HG03432 (cell line): ENCODE data around the gene SPDYE3.
"Not testable (repeated sequence)": the region's sequence is repeated elsewhere in the genome, so short reads cannot be mapped to it uniquely, and the experiment has no call there.

Experiments used
- ATAC-seq: cut with Tn5 transposase; IDR thresholded peaks from one replicate; pipeline ENCODE4 v1.9.1; 2021; ENCODE audit warnings: mild to moderate bottlenecking, moderate library complexity; ENCODE audit not compliant: unreplicated experiment

Gene SPDYE3

GRCh38 chr7:100287191-100287969, 20.1 kb upstream of the SPDYE3 start:
- not testable (repeated sequence) for ATAC-seq

- ATAC-seq: not testable (repeated sequence)
Observed at GRCh38 chr7:100288258-100288657, 19.2 kb upstream of the SPDYE3 start.

GRCh38 chr7:100292162-100292561, 15.3 kb upstream of the SPDYE3 start:
- ATAC-seq: not testable (repeated sequence)

- ATAC-seq: not testable (repeated sequence)
Observed at GRCh38 chr7:100295269-100295668, 12.2 kb upstream of the SPDYE3 start.

- ATAC-seq: not testable (repeated sequence)
Observed at GRCh38 chr7:100297852-100298631, 9.5 kb upstream of the SPDYE3 start.

GRCh38 chr7:100298632-100298895, 8.9 kb upstream of the SPDYE3 start:
- not testable (repeated sequence) for ATAC-seq

GRCh38 chr7:100304526-100304925, 3.0 kb upstream of the SPDYE3 start:
- not testable (repeated sequence) for ATAC-seq

GRCh38 chr7:100318329-100318728, 10.8 kb downstream of the SPDYE3 start:
- not testable (repeated sequence) for ATAC-seq

GRCh38 chr7:100321648-100322047, 14.1 kb downstream of the SPDYE3 start:
- not testable (repeated sequence) for ATAC-seq

GRCh38 chr7:100324194-100324593, 16.7 kb downstream of the SPDYE3 start:
- not testable (repeated sequence) for ATAC-seq

GRCh38 chr7:100325671-100326070, 18.2 kb downstream of the SPDYE3 start:
- ATAC-seq: not testable (repeated sequence)

GRCh38 chr7:100326914-100327313, 19.4 kb downstream of the SPDYE3 start:
- ATAC-seq: not testable (repeated sequence)

- peak; percentile 93 for ATAC-seq
Observed at GRCh38 chr7:100335566-100336466, 28.3 kb downstream of the SPDYE3 start.

- ATAC-seq: not testable (repeated sequence)
Observed at GRCh38 chr7:100338083-100338696, 30.7 kb downstream of the SPDYE3 start.

- ATAC-seq: not testable (repeated sequence)
Observed at GRCh38 chr7:100341286-100341685, 33.8 kb downstream of the SPDYE3 start.

- no peak for ATAC-seq
Observed at GRCh38 chr7:100342765-100343164, 35.3 kb downstream of the SPDYE3 start.

GRCh38 chr7:100344124-100344559, 36.6 kb downstream of the SPDYE3 start:
- ATAC-seq: peak; percentile 11

- ATAC-seq: peak; percentile 86
Observed at GRCh38 chr7:100344560-100345287, 37.2 kb downstream of the SPDYE3 start.

- ATAC-seq: peak; percentile 37
Observed at GRCh38 chr7:100345288-100345672, 37.8 kb downstream of the SPDYE3 start.

- ATAC-seq: no peak
Observed at GRCh38 chr7:100346921-100347320, 39.4 kb downstream of the SPDYE3 start.
